Liver (tissue), 9 donors: ENCODE results near the gene GABBR2. TPM values are rescaled to one million over a fixed set of nuclear protein-coding genes. Genes with fewer than 3 reads are reported as not detected.

Source experiments
- DNase-seq: peaks from one replicate; pipeline ENCODE4 v3.0.0-alpha.2; 2017; ENCODE audit warnings: low spot score
- H3K27ac ChIP-seq, 2 donors: one replicate each; pipeline ENCODE4 v1.7.0; 2013; ENCODE audit warnings: inconsistent platforms in 2 of 2, low read length in 2 of 2, control low read depth in 1 of 2, low read depth in 1 of 2, mild to moderate bottlenecking in 1 of 2
- H3K27me3 ChIP-seq, 4 donors: one replicate each; pipeline versions ENCODE4 v1.6.1 to v1.7.0; 2013; ENCODE audit warnings: low read length in 3 of 4, inconsistent platforms in 1 of 4, mild to moderate bottlenecking in 1 of 4, moderate library complexity in 1 of 4; ENCODE audit not compliant: control insufficient read depth in 4 of 4, insufficient read depth in 4 of 4
- H3K36me3 ChIP-seq, 4 donors: one replicate each; pipeline versions ENCODE4 v1.6.1 to v1.7.0; 2013; ENCODE audit warnings: low read length in 3 of 4, mild to moderate bottlenecking in 3 of 4, low read depth in 1 of 4, moderate library complexity in 1 of 4; ENCODE audit not compliant: control insufficient read depth in 4 of 4, insufficient read depth in 3 of 4
- H3K4me1 ChIP-seq, 4 donors: one replicate each; pipeline versions ENCODE4 v1.6.1 to v1.7.0; 2013; ENCODE audit warnings: low read length in 3 of 4, mild to moderate bottlenecking in 3 of 4, moderate library complexity in 1 of 4; ENCODE audit not compliant: control insufficient read depth in 4 of 4, insufficient read depth in 4 of 4
- H3K4me3 ChIP-seq, 3 donors: one replicate each; pipeline versions ENCODE4 v1.6.1 to v1.7.0; 2013; ENCODE audit warnings: low read length in 3 of 3, control low read depth in 1 of 3, low read depth in 1 of 3, mild to moderate bottlenecking in 1 of 3
- H3K9ac ChIP-seq, 2 donors: one replicate each; pipeline ENCODE4 v1.7.0; 2013; ENCODE audit warnings: low read length in 2 of 2, mild to moderate bottlenecking in 2 of 2, moderate library complexity in 2 of 2, control low read depth in 1 of 2, low read depth in 1 of 2
- H3K9me3 ChIP-seq, 4 donors: one replicate each; pipeline versions ENCODE4 v1.6.1 to v1.7.0; 2013; ENCODE audit warnings: low read length in 3 of 4; ENCODE audit not compliant: control insufficient read depth in 4 of 4
- EGR1 ChIP-seq, 2 donors: IDR thresholded peaks; 2 replicates each; pipeline ENCODE4 v1.6.1; 2016 to 2018; ENCODE audit warnings: antibody characterized with exemption in 2 of 2, low read depth in 2 of 2
- FOXA2 ChIP-seq: IDR thresholded peaks from 2 replicates; pipeline ENCODE4 v1.6.1; 2016; ENCODE audit warnings: antibody characterized with exemption
- GABPA ChIP-seq, 2 donors: IDR thresholded peaks in 1 of 2; conservative IDR thresholded peaks in 1 of 2; 2 replicates each; pipeline ENCODE4 v1.6.1; 2016; ENCODE audit warnings: antibody characterized with exemption in 2 of 2, mild to moderate bottlenecking in 1 of 2, moderate library complexity in 1 of 2
- JUND ChIP-seq, 2 donors: IDR thresholded peaks; 2 replicates each; pipeline ENCODE4 v1.6.1; 2016; ENCODE audit warnings: antibody characterized with exemption in 2 of 2
- NR2F2 ChIP-seq: IDR thresholded peaks from 2 replicates; pipeline ENCODE4 v1.6.1; 2016; ENCODE audit warnings: antibody characterized with exemption
- RAD21 ChIP-seq, 2 donors: IDR thresholded peaks; 2 replicates each; pipeline ENCODE4 v1.6.1; 2016; ENCODE audit warnings: antibody characterized with exemption in 2 of 2, mild to moderate bottlenecking in 2 of 2
- RXRA ChIP-seq, 2 donors: IDR thresholded peaks; 2 replicates each; pipeline ENCODE4 v1.6.1; 2017 to 2018; ENCODE audit warnings: antibody characterized with exemption in 2 of 2, mild to moderate bottlenecking in 1 of 2
- TAF1 ChIP-seq: conservative IDR thresholded peaks from 2 replicates; pipeline ENCODE4 v1.6.1; 2016; ENCODE audit warnings: antibody characterized with exemption, mild to moderate bottlenecking
- YY1 ChIP-seq: IDR thresholded peaks from 2 replicates; pipeline ENCODE4 v1.6.1; 2016; ENCODE audit warnings: antibody characterized with exemption, mild to moderate bottlenecking
- WGBS: extraction: QIAGEN DNeasy Blood & Tissue Kit; methylation state at CpG from one replicate; pipeline ENCODE4 v1.1.7; 2013; 5-methylcytosine and 5-hydroxymethylcytosine counted together
- polyA plus RNA-seq, 2 donors: library from polyadenylated mRNA; stranded (reverse) in 1 of 2; unstranded in 1 of 2; fragments of 200-250 nt in 1 of 2; fragments of >200 nt in 1 of 2; fragmentation: Nextera tagmentation in 1 of 2; extraction: Ambion mirVana in 1 of 2; gene quantifications; one replicate each; pipeline versions ENCODE4 v1.2.1 to v1.2.3, GENCODE V29; 2013 to 2015
- total RNA-seq, 2 donors: library from RNA; depleted of rRNA; stranded (reverse); fragments of >200 nt; gene quantifications; one replicate each; pipeline ENCODE4 v1.2.3, GENCODE V29; 2014
- TF ChIP-seq, protein P1 (sequence below): IDR thresholded peaks from 2 replicates; pipeline ENCODE4 v1.6.1; 2016; ENCODE audit warnings: antibody characterized with exemption
- TF ChIP-seq, protein P2 (sequence below): IDR thresholded peaks from 2 replicates; pipeline ENCODE4 v1.6.1; 2016; ENCODE audit warnings: antibody characterized with exemption
- TF ChIP-seq, protein P3 (sequence below): IDR thresholded peaks from 2 replicates; pipeline ENCODE4 v1.6.1; 2016; ENCODE audit warnings: antibody characterized with exemption, mild to moderate bottlenecking
- donor health status: healthy.
- donor health status: healthy.
- donor health status: healthy.
- donor health status: healthy.
- donor health status: healthy.

The GABBR2 gene
- total and polyA plus RNA-seq, 4 donors: 0.03 to 0.23 (median 0.08) TPM; not detected in 1

DNA sequence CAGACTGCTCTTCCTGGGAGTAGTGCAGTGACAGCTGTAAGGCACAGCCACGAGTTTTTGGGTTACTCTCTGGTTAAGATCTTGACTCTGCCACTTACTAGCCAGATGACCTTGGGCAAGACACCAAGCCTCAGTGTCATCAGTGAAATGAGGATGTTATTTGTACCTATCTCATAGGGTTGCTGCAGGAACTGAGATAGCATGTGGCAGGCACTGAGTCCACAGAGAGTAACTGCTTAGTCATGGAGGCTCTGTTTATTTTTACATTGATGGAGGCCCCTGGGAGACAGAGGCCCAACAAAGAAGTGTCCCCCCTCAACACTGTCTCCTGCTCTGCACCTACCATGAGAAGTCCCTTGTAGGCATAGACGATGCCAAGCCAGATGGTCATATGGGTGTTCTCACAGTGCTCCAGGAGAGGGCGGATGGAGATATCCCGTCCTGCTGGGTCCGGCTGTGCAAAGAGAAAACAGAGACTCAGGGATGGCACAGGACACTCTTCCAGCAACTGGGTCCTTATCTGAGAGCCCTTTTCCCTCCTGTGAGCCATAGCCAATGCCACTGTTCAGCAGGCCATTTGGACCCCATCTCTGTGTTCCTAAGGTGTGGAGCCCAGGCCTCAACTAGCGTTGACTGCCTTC, 397.9 kb downstream of the GABBR2 start:
- H3K9me3 ChIP-seq: no peaks in the 10 kb centered on the region
- TF ChIP-seq RXRA (IDR thresholded peaks at IDR 0.05): no peak
- H3K4me3 ChIP-seq: no peak overlapping the region
- 90% methylated on average over 6 of the region's 6 CpGs for WGBS
- peaks cover 0 to 7% (median 3%) of the 10 kb centered on the region in 4 donors for H3K4me1 ChIP-seq
- no peaks in the 10 kb centered on the region for H3K36me3 ChIP-seq
- H3K27me3 ChIP-seq: no peaks in the 10 kb centered on the region
- DNase-seq: no peak
- no peak overlapping the region for H3K9ac ChIP-seq
- H3K27ac ChIP-seq: no peak overlapping the region

DNA sequence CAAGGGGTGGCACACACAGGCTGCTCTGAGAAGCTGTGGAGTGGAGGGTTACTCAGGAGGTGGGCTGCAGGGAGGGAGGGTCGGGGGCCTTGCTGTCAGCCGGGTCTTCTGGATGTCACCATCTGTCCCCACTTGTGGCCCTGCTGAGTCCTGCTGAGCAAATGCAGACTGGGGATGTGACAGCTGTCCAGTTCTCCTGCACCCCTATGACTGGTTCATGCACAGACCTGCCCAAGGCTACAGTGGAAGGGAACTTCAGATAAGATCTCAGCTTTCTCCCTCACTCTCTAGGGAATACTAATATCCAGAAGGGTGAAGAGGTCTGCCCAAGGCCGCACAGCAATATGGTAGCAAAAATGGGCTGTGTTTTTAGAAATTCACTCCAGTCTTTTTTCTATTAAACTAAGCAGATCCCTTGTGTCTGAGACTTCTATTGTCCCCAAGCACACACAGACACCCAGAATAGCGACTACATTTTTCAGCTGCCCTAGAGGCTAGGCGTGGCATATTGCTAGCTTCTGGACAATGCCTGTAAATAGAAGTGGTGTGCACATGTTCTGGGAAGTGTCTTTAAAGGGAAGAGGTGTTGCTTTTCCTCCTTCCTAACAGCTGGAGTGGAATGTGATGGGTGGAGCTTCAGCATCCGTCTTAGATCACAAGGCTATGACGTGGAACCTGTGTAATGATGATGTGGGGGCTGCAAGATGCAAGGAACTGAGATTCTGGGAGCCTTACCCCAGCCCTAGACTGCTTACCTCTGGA, 402.2 kb downstream of the GABBR2 start:
- TF ChIP-seq TAF1 (no peak), GABPA (IDR thresholded peaks at IDR 0.05 in 1 of 2, conservative IDR thresholded peaks at IDR 0.05 in 1 of 2) (no peak), YY1 (no peak), RXRA (IDR thresholded peaks at IDR 0.05) (no peak), JUND (IDR thresholded peaks at IDR 0.05) (no peak), EGR1 (IDR thresholded peaks at IDR 0.05; ENCODE audit: low read depth in 2 of 2) (no peak), FOXA2 (no peak), NR2F2 (no peak), RAD21 (IDR thresholded peaks at IDR 0.05) (no peak)
- TF ChIP-seq, protein P1, sequence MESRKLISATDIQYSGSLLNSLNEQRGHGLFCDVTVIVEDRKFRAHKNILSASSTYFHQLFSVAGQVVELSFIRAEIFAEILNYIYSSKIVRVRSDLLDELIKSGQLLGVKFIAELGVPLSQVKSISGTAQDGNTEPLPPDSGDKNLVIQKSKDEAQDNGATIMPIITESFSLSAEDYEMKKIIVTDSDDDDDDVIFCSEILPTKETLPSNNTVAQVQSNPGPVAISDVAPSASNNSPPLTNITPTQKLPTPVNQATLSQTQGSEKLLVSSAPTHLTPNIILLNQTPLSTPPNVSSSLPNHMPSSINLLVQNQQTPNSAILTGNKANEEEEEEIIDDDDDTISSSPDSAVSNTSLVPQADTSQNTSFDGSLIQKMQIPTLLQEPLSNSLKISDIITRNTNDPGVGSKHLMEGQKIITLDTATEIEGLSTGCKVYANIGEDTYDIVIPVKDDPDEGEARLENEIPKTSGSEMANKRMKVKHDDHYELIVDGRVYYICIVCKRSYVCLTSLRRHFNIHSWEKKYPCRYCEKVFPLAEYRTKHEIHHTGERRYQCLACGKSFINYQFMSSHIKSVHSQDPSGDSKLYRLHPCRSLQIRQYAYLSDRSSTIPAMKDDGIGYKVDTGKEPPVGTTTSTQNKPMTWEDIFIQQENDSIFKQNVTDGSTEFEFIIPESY: no peak
- TF ChIP-seq, protein P2, sequence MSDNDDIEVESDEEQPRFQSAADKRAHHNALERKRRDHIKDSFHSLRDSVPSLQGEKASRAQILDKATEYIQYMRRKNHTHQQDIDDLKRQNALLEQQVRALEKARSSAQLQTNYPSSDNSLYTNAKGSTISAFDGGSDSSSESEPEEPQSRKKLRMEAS: no peak
- TF ChIP-seq, protein P3, sequence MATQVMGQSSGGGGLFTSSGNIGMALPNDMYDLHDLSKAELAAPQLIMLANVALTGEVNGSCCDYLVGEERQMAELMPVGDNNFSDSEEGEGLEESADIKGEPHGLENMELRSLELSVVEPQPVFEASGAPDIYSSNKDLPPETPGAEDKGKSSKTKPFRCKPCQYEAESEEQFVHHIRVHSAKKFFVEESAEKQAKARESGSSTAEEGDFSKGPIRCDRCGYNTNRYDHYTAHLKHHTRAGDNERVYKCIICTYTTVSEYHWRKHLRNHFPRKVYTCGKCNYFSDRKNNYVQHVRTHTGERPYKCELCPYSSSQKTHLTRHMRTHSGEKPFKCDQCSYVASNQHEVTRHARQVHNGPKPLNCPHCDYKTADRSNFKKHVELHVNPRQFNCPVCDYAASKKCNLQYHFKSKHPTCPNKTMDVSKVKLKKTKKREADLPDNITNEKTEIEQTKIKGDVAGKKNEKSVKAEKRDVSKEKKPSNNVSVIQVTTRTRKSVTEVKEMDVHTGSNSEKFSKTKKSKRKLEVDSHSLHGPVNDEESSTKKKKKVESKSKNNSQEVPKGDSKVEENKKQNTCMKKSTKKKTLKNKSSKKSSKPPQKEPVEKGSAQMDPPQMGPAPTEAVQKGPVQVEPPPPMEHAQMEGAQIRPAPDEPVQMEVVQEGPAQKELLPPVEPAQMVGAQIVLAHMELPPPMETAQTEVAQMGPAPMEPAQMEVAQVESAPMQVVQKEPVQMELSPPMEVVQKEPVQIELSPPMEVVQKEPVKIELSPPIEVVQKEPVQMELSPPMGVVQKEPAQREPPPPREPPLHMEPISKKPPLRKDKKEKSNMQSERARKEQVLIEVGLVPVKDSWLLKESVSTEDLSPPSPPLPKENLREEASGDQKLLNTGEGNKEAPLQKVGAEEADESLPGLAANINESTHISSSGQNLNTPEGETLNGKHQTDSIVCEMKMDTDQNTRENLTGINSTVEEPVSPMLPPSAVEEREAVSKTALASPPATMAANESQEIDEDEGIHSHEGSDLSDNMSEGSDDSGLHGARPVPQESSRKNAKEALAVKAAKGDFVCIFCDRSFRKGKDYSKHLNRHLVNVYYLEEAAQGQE: no peak
- Histone ChIP-seq H3K9me3 (no peaks in the 10 kb centered on the region), H3K4me3 (no peak overlapping the region), H3K9ac (no peak overlapping the region), H3K36me3 (no peaks in the 10 kb centered on the region), H3K27ac (no peak overlapping the region), H3K27me3 (no peaks in the 10 kb centered on the region), H3K4me1 (no peaks in the 10 kb centered on the region)
- 78% methylated on average over 7 of the region's 7 CpGs for WGBS
- DNase-seq: no peak
